Muscle layer of duodenum (tissue), 2 donors: ENCODE measurements around the gene RAB7B.

ENCODE experiments used
- H3K27ac ChIP-seq: one replicate; pipeline ENCODE4 v1.7.0; 2013; ENCODE audit warnings: mild to moderate bottlenecking, low read length
- H3K27me3 ChIP-seq: one replicate; pipeline ENCODE4 v1.7.0; 2013; ENCODE audit warnings: low read depth, mild to moderate bottlenecking, control low read depth, low read length
- H3K36me3 ChIP-seq, 2 donors: one replicate each; pipeline ENCODE4 v1.7.0; 2013; ENCODE audit warnings: low read length in 2 of 2, control low read depth in 1 of 2, mild to moderate bottlenecking in 1 of 2; ENCODE audit not compliant: insufficient read depth in 2 of 2, control insufficient read depth in 1 of 2
- H3K4me1 ChIP-seq, 2 donors: one replicate each; pipeline ENCODE4 v1.7.0; 2013; ENCODE audit warnings: low read length in 2 of 2, mild to moderate bottlenecking in 2 of 2, control low read depth in 1 of 2, moderate library complexity in 1 of 2; ENCODE audit not compliant: insufficient read depth in 2 of 2, control insufficient read depth in 1 of 2
- H3K4me3 ChIP-seq, 2 donors: one replicate each; pipeline ENCODE4 v1.7.0; 2013; ENCODE audit warnings: low read length in 2 of 2, low read depth in 1 of 2, mild to moderate bottlenecking in 1 of 2
- H3K9me3 ChIP-seq, 2 donors: one replicate each; pipeline ENCODE4 v1.7.0; 2013; ENCODE audit warnings: low read length in 2 of 2, control low read depth in 1 of 2, mild to moderate bottlenecking in 1 of 2; ENCODE audit not compliant: control insufficient read depth in 1 of 2
- donor health status: healthy.

Gene RAB7B

GRCh38 chr1:205951746-205952145 is 51.4 kb downstream of the RAB7B start:
- no peaks in the 10 kb centered on the region for H3K9me3 ChIP-seq
- H3K36me3 ChIP-seq: no peaks in the 10 kb centered on the region
- H3K4me3 ChIP-seq: no peak overlapping the region
- H3K4me1 ChIP-seq: no peaks in the 10 kb centered on the region
- peaks cover 4% of the 10 kb centered on the region for H3K27me3 ChIP-seq
- H3K27ac ChIP-seq: no peak overlapping the region

- Histone ChIP-seq H3K4me1 (no peaks in the 10 kb centered on the region), H3K9me3 (no peaks in the 10 kb centered on the region), H3K27me3 (peaks cover 4% of the 10 kb centered on the region), H3K27ac (no peak overlapping the region), H3K36me3 (no peaks in the 10 kb centered on the region), H3K4me3 (no peak overlapping the region)
Measured at GRCh38 chr1:205950826-205951549, 52.2 kb downstream of the RAB7B start.

- Histone ChIP-seq H3K4me1 (no peaks in the 10 kb centered on the region), H3K27me3 (peaks cover 4% of the 10 kb centered on the region), H3K9me3 (no peaks in the 10 kb centered on the region), H3K36me3 (no peaks in the 10 kb centered on the region), H3K4me3 (no peak overlapping the region), H3K27ac (no peak overlapping the region)
Measured at GRCh38 chr1:205950280-205950679, 52.9 kb downstream of the RAB7B start.

GRCh38 chr1:205949753-205950152 is 53.4 kb downstream of the RAB7B start:
- Histone ChIP-seq H3K4me1 (no peaks in the 10 kb centered on the region), H3K36me3 (no peaks in the 10 kb centered on the region), H3K9me3 (no peaks in the 10 kb centered on the region), H3K4me3 (no peak overlapping the region), H3K27ac (no peak overlapping the region), H3K27me3 (peaks cover 4% of the 10 kb centered on the region)

GRCh38 chr1:205948886-205949285 is 54.3 kb downstream of the RAB7B start:
- H3K4me3 ChIP-seq: no peak overlapping the region
- no peaks in the 10 kb centered on the region for H3K36me3 ChIP-seq
- no peaks in the 10 kb centered on the region for H3K4me1 ChIP-seq
- H3K9me3 ChIP-seq: no peaks in the 10 kb centered on the region
- no peak overlapping the region for H3K27ac ChIP-seq
- H3K27me3 ChIP-seq: peaks cover 4% of the 10 kb centered on the region

GRCh38 chr1:205948039-205948438 is 55.2 kb downstream of the RAB7B start:
- no peaks in the 10 kb centered on the region for H3K9me3 ChIP-seq
- no peaks in the 10 kb centered on the region for H3K36me3 ChIP-seq
- no peak overlapping the region for H3K27ac ChIP-seq
- peaks cover 4% of the 10 kb centered on the region for H3K27me3 ChIP-seq
- H3K4me1 ChIP-seq: no peaks in the 10 kb centered on the region
- no peak overlapping the region for H3K4me3 ChIP-seq

GRCh38 chr1:205947024-205947423 is 56.2 kb downstream of the RAB7B start:
- H3K4me1 ChIP-seq: no peaks in the 10 kb centered on the region
- H3K4me3 ChIP-seq: no peak overlapping the region
- H3K9me3 ChIP-seq: no peaks in the 10 kb centered on the region
- no peak overlapping the region for H3K27ac ChIP-seq
- H3K36me3 ChIP-seq: no peaks in the 10 kb centered on the region
- peaks cover 4% of the 10 kb centered on the region for H3K27me3 ChIP-seq

- no peaks in the 10 kb centered on the region for H3K9me3 ChIP-seq
- peaks cover 4% of the 10 kb centered on the region for H3K27me3 ChIP-seq
Measured at GRCh38 chr1:205945069-205945468, 58.1 kb downstream of the RAB7B start.

GRCh38 chr1:205944525-205944924 is 58.7 kb downstream of the RAB7B start:
- Histone ChIP-seq H3K4me1 (no peaks in the 10 kb centered on the region), H3K36me3 (no peaks in the 10 kb centered on the region), H3K27me3 (peaks cover 4% of the 10 kb centered on the region), H3K4me3 (no peak overlapping the region), H3K27ac (no peak overlapping the region), H3K9me3 (no peaks in the 10 kb centered on the region)

More at GRCh38 chr1:205945069-205945468, 58.1 kb downstream of the RAB7B start:
- Histone ChIP-seq H3K4me1 (no peaks in the 10 kb centered on the region), H3K27ac (no peak overlapping the region), H3K4me3 (no peak overlapping the region), H3K36me3 (no peaks in the 10 kb centered on the region)

GRCh38 chr1:205943245-205943644 is 60.0 kb downstream of the RAB7B start, which contains the start of gene SLC26A9:
TSS of gene SLC26A9 (minus strand) at chr1:205943456. CDS start at chr1:205935820, 7,636 bp downstream.
- Histone ChIP-seq H3K4me1 (no peaks in the 10 kb centered on the region), H3K9me3 (no peaks in the 10 kb centered on the region), H3K4me3 (no peak within 1 kb of the TSS), H3K36me3 (no peaks in the 10 kb centered on the region), H3K27me3 (peaks cover 4% of the 10 kb centered on the region), H3K27ac (no peak within 1 kb of the TSS)

GRCh38 chr1:205942631-205943159 is 60.5 kb downstream of the RAB7B start:
- H3K27me3 ChIP-seq: peaks cover 4% of the 10 kb centered on the region
- no peaks in the 10 kb centered on the region for H3K36me3 ChIP-seq

GRCh38 chr1:205940710-205941109 is 62.5 kb downstream of the RAB7B start:
- peaks cover under 1% of the 10 kb centered on the region for H3K27me3 ChIP-seq

More at GRCh38 chr1:205942631-205943159, 60.5 kb downstream of the RAB7B start:
- Histone ChIP-seq H3K27ac (no peak overlapping the region), H3K9me3 (no peaks in the 10 kb centered on the region), H3K4me1 (no peaks in the 10 kb centered on the region), H3K4me3 (no peak overlapping the region)

More at GRCh38 chr1:205940710-205941109, 62.5 kb downstream of the RAB7B start:
- no peaks in the 10 kb centered on the region for H3K9me3 ChIP-seq
- no peak overlapping the region for H3K27ac ChIP-seq
- no peaks in the 10 kb centered on the region for H3K4me1 ChIP-seq
- no peaks in the 10 kb centered on the region for H3K36me3 ChIP-seq
- H3K4me3 ChIP-seq: no peak overlapping the region
